H1 (cell line): ENCODE data around the gene CDH26. TPM values are rescaled to one million over a fixed set of nuclear protein-coding genes. Genes with fewer than 3 reads are reported as not detected.
"Not testable (repeated sequence)": the region's sequence is repeated elsewhere in the genome, so short reads cannot be mapped to it uniquely, and the experiment has no call there.

Experiments used
- CTCF ChIA-PET: fragments of 300-600 bp; sonication (Branson Sonifier 250); formaldehyde crosslinking; loops from one replicate; lab custom pipeline; 2021; ENCODE audit not compliant: partially characterized antibody; lab: Charles Lee
- POLR2A ChIA-PET: fragments of 300-600 bp; sonication (Branson Sonifier 250); formaldehyde crosslinking; loops from one replicate; lab custom pipeline; 2021; ENCODE audit warnings: inconsistent platforms; ENCODE audit not compliant: partially characterized antibody; lab: Charles Lee
- DNase-seq, 2 experiments: peaks; one replicate each; pipeline versions ENCODE4 v3.0.0 to v3.0.0-alpha.2; 2010 to 2022; ENCODE audit warnings: low spot score in 2 of 2, low read depth in 1 of 2, mixed read lengths in 1 of 2
- FAIRE-seq: peaks from 2 replicates; lab custom pipeline; 2011; peaks lifted over from hg19 to GRCh38; lab: Jason Lieb, UNC
- H2AFZ ChIP-seq: 2 replicates; pipeline ENCODE4 v1.8.1; 2012; ENCODE audit warnings: low read length, inconsistent platforms
- H2AK5ac ChIP-seq: 2 replicates; pipeline ENCODE4 v1.6.1; 2013; ENCODE audit warnings: low read depth, low read length
- H2BK120ac ChIP-seq: replicated peaks from 2 replicates; pipeline ENCODE3; 2013; ENCODE audit warnings: low read depth, low read length, inconsistent platforms
- H2BK12ac ChIP-seq: 2 replicates; pipeline ENCODE4 v1.6.1; 2013; ENCODE audit warnings: low read depth, low read length
- H2BK15ac ChIP-seq: 2 replicates; pipeline ENCODE4 v1.6.1; 2013; ENCODE audit warnings: low read length
- H2BK20ac ChIP-seq: 2 replicates; pipeline ENCODE4 v1.6.1; 2013; ENCODE audit warnings: low read length
- H2BK5ac ChIP-seq: 2 replicates; pipeline ENCODE4 v1.6.1; 2013; ENCODE audit warnings: low read depth, low read length
- H3K14ac ChIP-seq: 2 replicates; pipeline ENCODE4 v1.6.1; 2013; ENCODE audit warnings: inconsistent platforms; ENCODE audit not compliant: insufficient read length
- H3K18ac ChIP-seq: 2 replicates; pipeline ENCODE4 v1.6.1; 2013; ENCODE audit warnings: low read length; ENCODE audit errors: extremely low read depth
- H3K23ac ChIP-seq: 2 replicates; pipeline ENCODE4 v1.6.1; 2013; ENCODE audit warnings: inconsistent platforms; ENCODE audit not compliant: insufficient read length
- H3K23me2 ChIP-seq: 2 replicates; pipeline ENCODE4 v1.6.1; 2013; ENCODE audit warnings: low read depth, low read length
- H3K27ac ChIP-seq: 2 replicates; pipeline ENCODE4 v1.6.1; 2011; ENCODE audit warnings: low read depth, low read length, inconsistent platforms
- H3K27me3 ChIP-seq, 4 experiments: replicated peaks in 1 of 4; 1 replicate in 1 of 4; 2 replicates in 3 of 4; pipeline versions ENCODE4 v1.6.1 to v1.8.1; 2011 to 2013; ENCODE audit warnings: low read length in 3 of 4, mild to moderate bottlenecking in 3 of 4, inconsistent platforms in 2 of 4, mixed read lengths in 2 of 4, moderate library complexity in 1 of 4; ENCODE audit not compliant: control insufficient read depth in 3 of 4, insufficient read depth in 3 of 4; ENCODE audit errors: extremely low read depth in 1 of 4
- H3K36me3 ChIP-seq, 4 experiments: 2 replicates each; pipeline versions ENCODE4 v1.6.1 to v1.8.1; 2011 to 2013; ENCODE audit warnings: mild to moderate bottlenecking in 4 of 4, low read length in 3 of 4, moderate library complexity in 2 of 4, control low read depth in 1 of 4, inconsistent platforms in 1 of 4; ENCODE audit not compliant: insufficient read depth in 4 of 4, control insufficient read depth in 2 of 4
- H3K4ac ChIP-seq: replicated peaks from 2 replicates; pipeline ENCODE3; 2013; ENCODE audit warnings: low read length, low read depth, mixed read lengths, inconsistent platforms; ENCODE audit not compliant: insufficient read length
- H3K4me1 ChIP-seq, 4 experiments: replicated peaks in 1 of 4; 1 replicate in 1 of 4; 2 replicates in 3 of 4; pipeline versions ENCODE4 v1.6.1 to v1.8.1; 2011 to 2013; ENCODE audit warnings: low read length in 3 of 4, inconsistent platforms in 2 of 4, mixed read lengths in 1 of 4; ENCODE audit not compliant: insufficient read depth in 4 of 4, control insufficient read depth in 3 of 4
- H3K4me2 ChIP-seq, 2 experiments: 2 replicates each; pipeline versions ENCODE4 v1.6.1 to v1.8.1; 2011 to 2013; ENCODE audit warnings: low read depth in 2 of 2, low read length in 2 of 2, control low read depth in 1 of 2, inconsistent platforms in 1 of 2, mild to moderate bottlenecking in 1 of 2; ENCODE audit not compliant: insufficient read depth in 1 of 2
- H3K4me3 ChIP-seq, 4 experiments: fragments of 200-600, 300-600 bp in 1 of 4; sonication (generic), shearing (Covaris generic), sonication (Bioruptor Twin) in 1 of 4; 2 replicates each; pipeline versions ENCODE4 v1.5.1 to v1.8.1; 2011 to 2016; ENCODE audit warnings: low read length in 4 of 4, low read depth in 3 of 4, control low read depth in 2 of 4, inconsistent platforms in 2 of 4, mild to moderate bottlenecking in 2 of 4, mixed read lengths in 1 of 4, moderate library complexity in 1 of 4; ENCODE audit not compliant: insufficient read depth in 2 of 4; ENCODE audit errors: extremely low read depth in 1 of 4
- H3K56ac ChIP-seq: replicated peaks from 2 replicates; pipeline ENCODE3; 2013; ENCODE audit warnings: low read depth, mild to moderate bottlenecking, mixed read lengths, low read length, inconsistent platforms; ENCODE audit not compliant: insufficient read length
- H3K79me1 ChIP-seq: 2 replicates; pipeline ENCODE4 v1.6.1; 2013; ENCODE audit warnings: low read depth, low read length, control low read depth
- H3K79me2 ChIP-seq, 2 experiments: 2 replicates each; pipeline versions ENCODE4 v1.6.1 to v1.8.1; 2012 to 2013; ENCODE audit warnings: low read length in 2 of 2, mild to moderate bottlenecking in 2 of 2, inconsistent platforms in 1 of 2; ENCODE audit not compliant: insufficient read depth in 2 of 2, control insufficient read depth in 1 of 2
- H3K9ac ChIP-seq, 4 experiments: replicated peaks in 1 of 4; 1 replicate in 1 of 4; 2 replicates in 3 of 4; pipeline versions ENCODE4 v1.6.1 to v1.8.1; 2011 to 2013; ENCODE audit warnings: low read depth in 3 of 4, low read length in 3 of 4, control low read depth in 2 of 4, mild to moderate bottlenecking in 2 of 4, moderate library complexity in 2 of 4, inconsistent platforms in 1 of 4; ENCODE audit errors: extremely low read depth in 1 of 4
- H3K9me3 ChIP-seq, 2 experiments: 2 replicates each; pipeline versions ENCODE4 v1.6.1 to v1.8.1; 2012 to 2013; ENCODE audit warnings: mild to moderate bottlenecking in 2 of 2, moderate library complexity in 2 of 2, control low read depth in 1 of 2, inconsistent platforms in 1 of 2, low read depth in 1 of 2, low read length in 1 of 2, mixed read lengths in 1 of 2; ENCODE audit not compliant: insufficient read depth in 2 of 2
- H4K20me1 ChIP-seq, 2 experiments: replicated peaks in 1 of 2; 2 replicates each; pipeline versions ENCODE3 to v1.8.1; 2011 to 2013; ENCODE audit warnings: inconsistent platforms in 2 of 2, low read length in 2 of 2, mild to moderate bottlenecking in 1 of 2; ENCODE audit not compliant: insufficient read depth in 2 of 2, control insufficient read depth in 1 of 2
- H4K5ac ChIP-seq: 2 replicates; pipeline ENCODE4 v1.6.1; 2013; ENCODE audit warnings: low read length, low read depth, mixed read lengths, inconsistent platforms; ENCODE audit not compliant: insufficient read length
- H4K8ac ChIP-seq: 2 replicates; pipeline ENCODE4 v1.8.0; 2013; ENCODE audit warnings: mild to moderate bottlenecking, moderate library complexity, low read length, inconsistent platforms; ENCODE audit not compliant: insufficient read depth; ENCODE audit errors: extremely low read depth
- H4K91ac ChIP-seq: replicated peaks from 2 replicates; pipeline ENCODE3; 2013; ENCODE audit warnings: low read length, mixed read lengths, inconsistent platforms; ENCODE audit not compliant: insufficient read length
- polyA plus RNA-seq, 7 experiments: library from polyadenylated mRNA; depleted of rRNA in 3 of 7; stranded (reverse) in 5 of 7; unstranded in 2 of 7; fragments of >200 nt in 5 of 7; fragments of 200-250 nt in 2 of 7; gene quantifications; 1 replicate in 5 of 7; 2 replicates in 1 of 7; 4 replicates in 1 of 7; pipeline versions ENCODE4 v1.2.1 to v1.2.3, GENCODE V29; 2011 to 2013; ENCODE audit warnings: missing spikeins in 2 of 7, mixed read lengths in 2 of 7
- total RNA-seq: library from RNA; stranded (reverse); fragmentation: NEBNext Ultra II Directional; extraction: Animal tissue kit (Norgen Biotek cat#: 25700); gene quantifications from 2 replicates; pipeline ENCODE4 v1.2.1, GENCODE V29; 2021

CDH26 gene
- total and polyA plus RNA-seq, 2 of the 8 experiments (the other 6 are each of a cell fraction or from before 2014, with no cell fraction given) = 1.5 to 1.7 TPM

DNA sequence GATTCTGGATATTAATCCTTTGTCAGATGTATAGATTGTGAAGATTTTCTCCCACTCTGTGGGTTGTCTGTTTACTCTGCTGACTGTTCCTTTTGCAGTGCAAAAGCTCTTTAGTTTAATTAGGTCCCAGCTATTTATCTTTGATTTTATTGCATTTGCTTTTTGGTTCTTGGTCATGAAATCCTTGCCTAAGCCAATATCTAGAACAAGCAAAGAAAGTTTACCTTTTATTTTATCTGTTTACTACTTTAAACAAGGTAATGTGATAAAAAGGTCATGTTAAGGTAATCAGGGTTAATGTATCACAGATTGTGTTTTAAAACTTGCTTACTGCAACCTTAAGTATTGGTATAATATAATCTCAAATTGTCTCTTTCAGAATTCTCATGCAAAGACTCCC, 655 bp upstream of the CDH26 start:
- not testable (repeated sequence) for H4K5ac ChIP-seq, H3K27ac ChIP-seq, H3K23ac ChIP-seq, H3K4me3 ChIP-seq, H2AFZ ChIP-seq, H3K9ac ChIP-seq, H3K4me1 ChIP-seq, H4K20me1 ChIP-seq, H4K8ac ChIP-seq, H3K79me1 ChIP-seq, H2BK120ac ChIP-seq, H3K4me2 ChIP-seq, H3K56ac ChIP-seq, FAIRE-seq, DNase-seq, H3K36me3 ChIP-seq, H3K9me3 ChIP-seq, H3K23me2 ChIP-seq, H3K14ac ChIP-seq, H2BK20ac ChIP-seq, H2BK12ac ChIP-seq, H2AK5ac ChIP-seq, H3K27me3 ChIP-seq, H3K4ac ChIP-seq, H2BK5ac ChIP-seq, H2BK15ac ChIP-seq, H3K18ac ChIP-seq, H3K79me2 ChIP-seq, H4K91ac ChIP-seq
- ChIA-PET POLR2A (interaction anchor here (0.9 kb wide), 1 partner anchor 17 kb away, joined by 3 read pairs; the partner anchor contains the start of genes FAM217B and PPP1R3D), CTCF (interaction anchor here (1.4 to 1.5 kb wide), 2 partner anchors 14 to 98 kb away, joined by 5 read pairs; no protein-coding TSS in a partner anchor)
